Left ventricle myocardium inferior (tissue), 1 donor: ENCODE measurements around the gene EML6. TPM values are rescaled to one million over a fixed set of nuclear protein-coding genes. Genes with fewer than 3 reads are reported as not detected.

Source experiments
- DNase-seq: peaks from one replicate; pipeline ENCODE4 v3.0.0-alpha.2; 2020
- H3K27ac ChIP-seq: fragments of 200-600 bp; replicated peaks from 2 replicates; pipeline ENCODE4 v1.8.0; 2021
- H3K27me3 ChIP-seq: fragments of 200-600 bp; 2 replicates; pipeline ENCODE4 v1.8.0; 2021; ENCODE audit warnings: low read depth
- H3K36me3 ChIP-seq: fragments of 200-600 bp; 2 replicates; pipeline ENCODE4 v1.8.0; 2021
- H3K4me1 ChIP-seq: fragments of 200-600 bp; 2 replicates; pipeline ENCODE4 v1.8.0; 2021
- H3K4me3 ChIP-seq: fragments of 200-600 bp; 2 replicates; pipeline ENCODE4 v1.8.0; 2021; ENCODE audit warnings: mild to moderate bottlenecking, moderate library complexity
- H3K9me3 ChIP-seq: fragments of 200-600 bp; replicated peaks from 2 replicates; pipeline ENCODE4 v1.8.0; 2021
- CTCF ChIP-seq: fragments of 200-600 bp; IDR thresholded peaks from 2 replicates; pipeline ENCODE4 v1.8.0; 2021; ENCODE audit warnings: antibody characterized with exemption, mild to moderate bottlenecking, borderline replicate concordance
- intact Hi-C: fragments of 100-400 bp; cut with micrococcal nuclease; formaldehyde crosslinking; loops from one replicate; pipeline ENCODE4 v1.11.0; 2022
- total RNA-seq: library from RNA; stranded (reverse); fragmentation: NEBNext Ultra II Directional; extraction: Animal tissue kit (Norgen Biotek cat#: 25700); gene quantifications from one replicate; pipeline ENCODE4 v1.2.1, GENCODE V29; 2021
- donor health status: DM: no; HTN: yes; CAD: no; lungs with severe emphysema.

EML6 gene
- total RNA-seq, 1 donor from 2014 or later = 0.77 TPM

DNA sequence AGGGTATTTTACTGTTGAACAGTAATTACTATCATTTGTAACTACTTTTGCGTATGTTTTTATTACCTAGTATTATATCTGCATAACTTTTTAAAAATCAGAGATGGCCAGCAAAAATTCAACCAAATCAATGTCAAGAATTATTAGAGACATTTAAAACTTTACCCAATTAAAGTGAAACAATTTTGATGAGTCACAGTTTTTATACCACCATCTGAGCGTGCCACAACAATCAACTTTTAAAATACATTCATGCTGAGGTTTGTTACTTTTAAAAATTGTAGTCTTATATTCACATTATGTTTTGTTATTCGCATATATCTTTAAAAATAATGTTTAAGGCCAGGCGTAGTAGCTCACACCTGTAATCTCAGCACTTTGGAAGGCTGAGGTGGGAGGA lies 211.9 kb downstream of the EML6 start:
- Histone ChIP-seq H3K36me3 (no peaks in the 10 kb centered on the region), H3K27ac (no peak overlapping the region), H3K9me3 (peaks cover 18% of the 10 kb centered on the region), H3K27me3 (peaks cover 49% of the 10 kb centered on the region), H3K4me1 (no peaks in the 10 kb centered on the region), H3K4me3 (no peak overlapping the region)
- DNase-seq = no peak
- intact Hi-C loops = no loop called here
- TF ChIP-seq CTCF = no peak

DNA sequence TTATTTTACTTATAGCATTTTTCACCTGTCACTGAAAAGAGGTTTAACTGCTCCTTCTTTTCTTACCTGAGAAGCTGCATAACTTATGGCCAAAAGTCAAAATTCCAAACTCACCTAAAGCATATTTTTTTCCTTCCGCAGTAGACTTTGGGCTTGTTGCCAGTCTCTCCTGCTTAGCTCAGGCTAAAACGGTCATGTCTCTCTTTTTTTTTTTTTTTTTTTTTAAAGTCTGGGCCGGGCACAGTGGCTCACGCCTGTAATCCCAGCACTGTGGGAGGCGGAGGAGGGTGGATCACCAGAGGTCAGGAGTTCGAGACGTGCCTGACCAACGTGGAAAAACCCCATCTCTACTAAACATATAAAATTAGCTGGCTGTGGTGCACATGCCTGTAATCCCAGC lies 213.3 kb downstream of the EML6 start:
- intact Hi-C loops = no loop called here
- no peaks in the 10 kb centered on the region for H3K36me3 ChIP-seq
- no peak for DNase-seq
- H3K9me3 ChIP-seq = peaks cover 18% of the 10 kb centered on the region
- no peaks in the 10 kb centered on the region for H3K4me1 ChIP-seq
- TF ChIP-seq CTCF = no peak
- no peak overlapping the region for H3K4me3 ChIP-seq
- H3K27me3 ChIP-seq = peaks cover 53% of the 10 kb centered on the region
- no peak overlapping the region for H3K27ac ChIP-seq

DNA sequence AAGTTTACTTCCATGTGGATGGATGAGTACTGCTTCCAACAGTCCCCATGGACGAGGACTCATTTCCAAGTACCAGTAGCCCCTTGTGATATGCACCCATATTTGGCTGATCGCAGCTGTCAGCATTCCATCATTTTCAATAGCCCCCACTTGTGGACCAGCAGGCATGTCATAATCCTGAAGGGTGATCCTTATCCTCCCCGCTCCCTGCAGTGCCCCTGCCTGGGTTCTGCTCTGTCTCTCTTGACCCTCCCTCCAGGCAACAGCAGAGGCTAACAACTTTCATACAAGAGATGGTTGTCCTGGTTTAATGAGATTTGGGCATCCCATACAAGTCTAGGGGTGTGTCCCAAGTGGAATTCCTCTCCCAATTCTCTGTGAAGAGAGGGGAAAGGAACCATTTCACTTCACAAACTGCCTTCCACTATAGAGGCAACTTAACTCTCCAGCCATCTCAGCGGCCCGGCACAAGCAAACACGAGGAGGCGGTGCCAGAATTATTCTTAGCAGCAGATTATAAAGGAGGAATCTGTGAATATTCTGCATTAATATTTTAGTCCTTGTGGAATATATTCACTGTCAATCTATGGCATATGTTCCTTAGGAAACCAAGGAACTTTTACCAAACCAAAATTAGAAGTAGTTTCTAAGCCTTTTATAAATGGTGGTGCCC lies 216.1 kb downstream of the EML6 start:
- no peaks in the 10 kb centered on the region for H3K36me3 ChIP-seq
- H3K9me3 ChIP-seq = peaks cover 18% of the 10 kb centered on the region
- DNase-seq = no peak
- H3K27ac ChIP-seq = no peak overlapping the region
- H3K4me1 ChIP-seq = no peaks in the 10 kb centered on the region
- no peak overlapping the region for H3K4me3 ChIP-seq
- peaks cover 57% of the 10 kb centered on the region for H3K27me3 ChIP-seq
- intact Hi-C loops = no loop called here
- TF ChIP-seq CTCF = no peak

DNA sequence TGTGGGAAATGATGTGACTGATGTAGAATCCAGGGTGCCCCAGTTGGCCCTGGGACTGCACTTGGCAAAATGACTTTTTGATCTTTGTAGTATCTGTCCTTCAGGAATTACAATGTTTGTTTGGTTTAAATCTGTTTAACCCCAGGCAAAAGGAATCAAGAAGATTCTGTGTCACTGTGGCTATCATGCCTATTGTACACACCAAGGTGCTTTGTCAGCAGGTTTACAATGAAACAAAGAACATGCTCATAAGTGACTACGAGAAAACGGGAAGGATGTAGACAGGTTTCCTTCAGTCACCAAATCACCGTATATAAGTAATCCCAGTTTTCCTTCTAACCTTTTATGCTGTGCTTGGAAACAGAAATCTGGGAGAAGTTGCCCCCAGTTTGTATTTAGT lies 217.3 kb downstream of the EML6 start:
- Histone ChIP-seq H3K27ac (no peak overlapping the region), H3K27me3 (peaks cover 59% of the 10 kb centered on the region), H3K9me3 (peaks cover 18% of the 10 kb centered on the region), H3K36me3 (no peaks in the 10 kb centered on the region), H3K4me1 (no peaks in the 10 kb centered on the region), H3K4me3 (no peak overlapping the region)
- DNase-seq = no peak
- intact Hi-C loops = no loop called here
- no peak for TF ChIP-seq CTCF

DNA sequence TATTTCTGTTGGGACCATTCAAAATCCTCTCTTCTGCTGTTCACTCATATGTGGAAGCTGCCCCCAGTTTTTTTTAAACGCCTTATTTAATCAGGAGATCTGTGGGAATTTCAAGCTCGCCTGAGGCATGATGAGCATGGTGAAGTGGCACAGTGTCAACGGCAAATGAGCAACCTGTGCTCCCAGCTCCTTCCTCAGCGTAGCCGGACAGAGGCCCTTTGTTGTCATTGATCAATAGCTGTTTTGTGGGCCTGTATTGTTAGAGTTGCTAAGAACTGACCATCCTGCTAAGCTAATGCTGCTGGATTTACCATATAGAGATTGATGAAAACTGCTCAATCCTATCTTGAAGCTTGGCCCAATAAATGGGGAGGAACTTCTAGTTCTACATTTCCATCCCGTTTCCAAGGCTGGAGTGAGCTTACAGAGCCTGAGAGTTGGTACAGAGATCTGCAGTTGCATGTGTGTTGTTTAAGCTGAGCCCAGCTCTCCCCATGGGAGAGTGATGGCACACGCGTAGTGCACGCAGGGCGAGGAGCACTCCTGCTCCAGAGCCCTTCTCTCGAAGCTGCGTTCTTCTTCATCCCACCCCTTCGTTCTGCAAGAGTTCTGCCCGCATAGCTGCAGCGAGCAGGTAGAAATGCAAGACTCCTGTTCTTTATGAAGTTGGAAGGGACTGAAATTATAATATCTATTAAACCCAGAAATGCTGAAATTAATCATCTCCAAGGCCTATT lies 218.0 kb downstream of the EML6 start:
- intact Hi-C loops = no loop called here
- DNase-seq = no peak
- no peaks in the 10 kb centered on the region for H3K36me3 ChIP-seq
- peaks cover 18% of the 10 kb centered on the region for H3K9me3 ChIP-seq
- no peak for TF ChIP-seq CTCF
- H3K4me3 ChIP-seq = no peak overlapping the region
- H3K27ac ChIP-seq = no peak overlapping the region
- H3K27me3 ChIP-seq = peaks cover 63% of the 10 kb centered on the region
- H3K4me1 ChIP-seq = no peaks in the 10 kb centered on the region
